Lung (tissue), 12 donors: Measurements from ENCODE around the gene PRKCB. TPM values are rescaled to one million over a fixed set of nuclear protein-coding genes. Genes with fewer than 3 reads are reported as not detected.

Source experiments
- ATAC-seq: fragments of 200-7000 bp; cut with Tn5 transposase; one replicate; pipeline ENCODE4 v1.9.1; 2020; ENCODE audit warnings: moderate number of reproducible peaks; ENCODE audit not compliant: insufficient read depth, low FRiP score
- DNase-seq, 3 donors: peaks; one replicate each; pipeline ENCODE4 v3.0.0-alpha.2; 2013 to 2017
- H3K27ac ChIP-seq, 2 donors: one replicate each; pipeline ENCODE4 v1.5.1; 2013; ENCODE audit warnings: mild to moderate bottlenecking in 2 of 2, moderate library complexity in 2 of 2, control low read depth in 1 of 2, inconsistent platforms in 1 of 2, low read depth in 1 of 2, low read length in 1 of 2
- H3K27me3 ChIP-seq, 3 donors: one replicate each; pipeline ENCODE4 v1.5.1; 2013; ENCODE audit warnings: low read length in 2 of 3; ENCODE audit not compliant: control insufficient read depth in 3 of 3, insufficient read depth in 3 of 3
- H3K36me3 ChIP-seq, 4 donors: one replicate each; pipeline ENCODE4 v1.5.1; 2013; ENCODE audit warnings: low read length in 4 of 4, mild to moderate bottlenecking in 1 of 4, moderate library complexity in 1 of 4; ENCODE audit not compliant: control insufficient read depth in 4 of 4, insufficient read depth in 4 of 4
- H3K4me1 ChIP-seq, 5 donors: one replicate each; pipeline ENCODE4 v1.5.1; 2013; ENCODE audit warnings: low read length in 5 of 5, mild to moderate bottlenecking in 2 of 5, moderate library complexity in 1 of 5; ENCODE audit not compliant: control insufficient read depth in 5 of 5, insufficient read depth in 5 of 5
- H3K4me3 ChIP-seq: one replicate; pipeline ENCODE4 v1.5.1; 2013; ENCODE audit warnings: mild to moderate bottlenecking, control low read depth, moderate library complexity
- H3K9ac ChIP-seq, 2 donors: one replicate each; pipeline ENCODE4 v1.5.1; 2013; ENCODE audit warnings: low read length in 2 of 2, control low read depth in 1 of 2; ENCODE audit not compliant: insufficient read depth in 1 of 2
- H3K9me3 ChIP-seq, 4 donors: one replicate each; pipeline ENCODE4 v1.5.1; 2013; ENCODE audit warnings: low read length in 3 of 4, mild to moderate bottlenecking in 1 of 4, moderate library complexity in 1 of 4; ENCODE audit not compliant: control insufficient read depth in 4 of 4, insufficient read depth in 3 of 4
- WGBS, 2 donors: extraction: QIAGEN DNeasy Blood & Tissue Kit; methylation state at CpG; one replicate each; pipeline ENCODE4 v1.1.7; 2013; 5-methylcytosine and 5-hydroxymethylcytosine counted together
- polyA plus RNA-seq, 2 donors: library from polyadenylated mRNA; stranded (reverse); fragments of 200-250 nt; gene quantifications; one replicate each; pipeline ENCODE4 v1.2.1, GENCODE V29; 2013
- total RNA-seq, 2 donors: library from RNA; depleted of rRNA in 1 of 2; stranded (reverse); fragments of >200 nt in 1 of 2; gene quantifications; one replicate each; pipeline ENCODE4 v1.2.1, GENCODE V29; 2014 to 2021
- TF ChIP-seq, protein P1 (sequence below): IDR thresholded peaks from 2 replicates; pipeline ENCODE4 v1.5.1; 2012; ENCODE audit warnings: mild to moderate bottlenecking; ENCODE audit errors: control extremely low read depth, extremely low read depth
- donor health status: control.
- donor health status: control.
- donor health status: Bipolar disorder and iron deficiency.
- donor health status: healthy.
- donor health status: DM: yes; HTN: yes; CAD: no.

The PRKCB gene
- total and polyA plus RNA-seq, 4 donors = 2.5 to 46.4 (median 21.8) TPM

- TF ChIP-seq, protein P1, sequence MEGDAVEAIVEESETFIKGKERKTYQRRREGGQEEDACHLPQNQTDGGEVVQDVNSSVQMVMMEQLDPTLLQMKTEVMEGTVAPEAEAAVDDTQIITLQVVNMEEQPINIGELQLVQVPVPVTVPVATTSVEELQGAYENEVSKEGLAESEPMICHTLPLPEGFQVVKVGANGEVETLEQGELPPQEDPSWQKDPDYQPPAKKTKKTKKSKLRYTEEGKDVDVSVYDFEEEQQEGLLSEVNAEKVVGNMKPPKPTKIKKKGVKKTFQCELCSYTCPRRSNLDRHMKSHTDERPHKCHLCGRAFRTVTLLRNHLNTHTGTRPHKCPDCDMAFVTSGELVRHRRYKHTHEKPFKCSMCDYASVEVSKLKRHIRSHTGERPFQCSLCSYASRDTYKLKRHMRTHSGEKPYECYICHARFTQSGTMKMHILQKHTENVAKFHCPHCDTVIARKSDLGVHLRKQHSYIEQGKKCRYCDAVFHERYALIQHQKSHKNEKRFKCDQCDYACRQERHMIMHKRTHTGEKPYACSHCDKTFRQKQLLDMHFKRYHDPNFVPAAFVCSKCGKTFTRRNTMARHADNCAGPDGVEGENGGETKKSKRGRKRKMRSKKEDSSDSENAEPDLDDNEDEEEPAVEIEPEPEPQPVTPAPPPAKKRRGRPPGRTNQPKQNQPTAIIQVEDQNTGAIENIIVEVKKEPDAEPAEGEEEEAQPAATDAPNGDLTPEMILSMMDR = no peak
- H3K9ac ChIP-seq = no peak overlapping the region
- H3K4me3 ChIP-seq = no peak overlapping the region
- DNase-seq (no peak), ATAC-seq (no peak)
- no peaks in the 10 kb centered on the region for H3K27me3 ChIP-seq
- H3K4me1 ChIP-seq = no peaks in the 10 kb centered on the region
- H3K36me3 ChIP-seq = peaks cover 0 to 17% (median 6%) of the 10 kb centered on the region in 4 donors
- WGBS, 2 donors = 88 to 94% methylated on average over 5 of the region's 5 CpGs
- H3K27ac ChIP-seq = no peak overlapping the region
- H3K9me3 ChIP-seq = peaks cover 0 to 3% (median 0%) of the 10 kb centered on the region in 4 donors
Observed at GRCh38 chr16:24170407-24170806, 334.6 kb downstream of the PRKCB start.

- Histone ChIP-seq H3K36me3 (peaks cover 0 to 17% (median 3%) of the 10 kb centered on the region in 4 donors), H3K4me1 (no peaks in the 10 kb centered on the region), H3K9me3 (peaks cover 0 to 3% (median 0%) of the 10 kb centered on the region in 4 donors), H3K4me3 (no peak overlapping the region), H3K27me3 (no peaks in the 10 kb centered on the region), H3K27ac (no peak overlapping the region), H3K9ac (no peak overlapping the region)
- DNase-seq (no peak), ATAC-seq (no peak)
- TF ChIP-seq, protein P1 = no peak
- WGBS, 2 donors = 95 to 96% methylated on average over 7 of the region's 7 CpGs
Observed at GRCh38 chr16:24174504-24174903, 338.7 kb downstream of the PRKCB start.

GRCh38 chr16:24174957-24175356, 339.2 kb downstream of the PRKCB start:
- 88 to 96% methylated on average over 3 of the region's 3 CpGs for WGBS, 2 donors
- DNase-seq = no peak
- Histone ChIP-seq H3K36me3 (peaks cover 0 to 17% (median 3%) of the 10 kb centered on the region in 4 donors), H3K4me3 (no peak overlapping the region), H3K9me3 (peaks cover 0 to 3% (median 0%) of the 10 kb centered on the region in 4 donors), H3K27me3 (no peaks in the 10 kb centered on the region), H3K27ac (no peak overlapping the region), H3K9ac (no peak overlapping the region), H3K4me1 (no peaks in the 10 kb centered on the region)
- ATAC-seq = no peak
- TF ChIP-seq, protein P1 = no peak

- no peak overlapping the region for H3K4me3 ChIP-seq
- WGBS, 2 donors = 59 to 77% methylated on average over 4 of the region's 4 CpGs
- DNase-seq (peak; percentile 31 to 39 (median 32)), ATAC-seq (no peak)
- H3K27ac ChIP-seq = no peak overlapping the region
- H3K36me3 ChIP-seq = peaks cover 0 to 28% (median 5%) of the 10 kb centered on the region in 4 donors
- H3K27me3 ChIP-seq = no peaks in the 10 kb centered on the region
- H3K9me3 ChIP-seq = no peaks in the 10 kb centered on the region
- TF ChIP-seq, protein P1 = no peak
- no peaks in the 10 kb centered on the region for H3K4me1 ChIP-seq
- no peak overlapping the region for H3K9ac ChIP-seq
Observed at GRCh38 chr16:24178496-24178895, 342.7 kb downstream of the PRKCB start.
